Right atrium auricular region (tissue), 2 donors: Measurements from ENCODE around the gene CLASP1. TPM values are rescaled to one million over a fixed set of nuclear protein-coding genes. Genes with fewer than 3 reads are reported as not detected.

Source experiments
- DNase-seq: peaks from one replicate; pipeline ENCODE4 v3.0.0-alpha.2; 2019; ENCODE audit warnings: low spot score
- H3K27ac ChIP-seq, 2 donors: fragments of 200-600 bp; sonication (generic); 1 replicate in 1 of 2; 2 replicates in 1 of 2; pipeline ENCODE4 v1.5.1; 2016 to 2019
- H3K27me3 ChIP-seq, 2 donors: fragments of 200-600 bp; sonication (generic); one replicate each; pipeline versions ENCODE4 v1.5.1 to v1.6.0; 2017 to 2019
- H3K36me3 ChIP-seq: fragments of 200-600 bp; sonication (generic); one replicate; pipeline ENCODE4 v1.5.1; 2016
- H3K4me1 ChIP-seq, 2 donors: fragments of 200-600 bp; sonication (generic); one replicate each; pipeline versions ENCODE4 v1.5.1 to v1.6.0; 2017 to 2019
- H3K4me3 ChIP-seq, 2 donors: fragments of 200-600 bp; sonication (generic); 1 replicate in 1 of 2; 2 replicates in 1 of 2; pipeline ENCODE4 v1.5.1; 2017 to 2019; ENCODE audit warnings: mild to moderate bottlenecking in 1 of 2, moderate library complexity in 1 of 2
- H3K9me3 ChIP-seq, 2 donors: fragments of 200-600 bp; sonication (generic); one replicate each; pipeline ENCODE4 v1.5.1; 2019
- total RNA-seq, 2 donors: library from RNA; depleted of rRNA; stranded (reverse); fragments of >200 nt; gene quantifications; one replicate each; pipeline ENCODE4 v1.1.0, GENCODE V29; 2016
- TF ChIP-seq, protein P1 (sequence below), 2 donors: fragments of 200-600 bp; sonication (generic); IDR thresholded peaks; one replicate each; pipeline ENCODE4 v1.5.1; 2019; ENCODE audit warnings: antibody characterized with exemption in 2 of 2

CLASP1 gene
- total RNA-seq, 2 donors from 2014 or later, result 42.4 to 47.8 TPM

DNA sequence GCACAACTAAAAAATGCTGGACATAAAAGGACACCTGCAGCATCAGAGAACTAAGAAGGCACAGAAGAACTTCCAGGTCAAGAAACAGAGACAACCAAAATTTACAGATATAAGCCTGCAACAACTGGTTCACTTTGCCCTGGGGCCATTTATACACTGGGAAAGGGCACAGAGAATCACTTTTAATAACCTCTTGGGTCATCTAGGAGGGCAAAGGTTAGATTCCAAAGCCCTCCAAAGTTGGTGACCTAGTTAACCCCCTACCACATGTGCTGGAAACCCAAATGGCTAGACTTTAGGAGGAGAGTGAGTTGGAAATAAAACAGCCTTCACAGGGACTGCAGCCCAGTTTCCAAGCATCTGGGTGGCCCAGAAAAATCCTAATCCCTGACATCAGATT, 115.3 kb downstream of the CLASP1 start:
- TF ChIP-seq, protein P1, sequence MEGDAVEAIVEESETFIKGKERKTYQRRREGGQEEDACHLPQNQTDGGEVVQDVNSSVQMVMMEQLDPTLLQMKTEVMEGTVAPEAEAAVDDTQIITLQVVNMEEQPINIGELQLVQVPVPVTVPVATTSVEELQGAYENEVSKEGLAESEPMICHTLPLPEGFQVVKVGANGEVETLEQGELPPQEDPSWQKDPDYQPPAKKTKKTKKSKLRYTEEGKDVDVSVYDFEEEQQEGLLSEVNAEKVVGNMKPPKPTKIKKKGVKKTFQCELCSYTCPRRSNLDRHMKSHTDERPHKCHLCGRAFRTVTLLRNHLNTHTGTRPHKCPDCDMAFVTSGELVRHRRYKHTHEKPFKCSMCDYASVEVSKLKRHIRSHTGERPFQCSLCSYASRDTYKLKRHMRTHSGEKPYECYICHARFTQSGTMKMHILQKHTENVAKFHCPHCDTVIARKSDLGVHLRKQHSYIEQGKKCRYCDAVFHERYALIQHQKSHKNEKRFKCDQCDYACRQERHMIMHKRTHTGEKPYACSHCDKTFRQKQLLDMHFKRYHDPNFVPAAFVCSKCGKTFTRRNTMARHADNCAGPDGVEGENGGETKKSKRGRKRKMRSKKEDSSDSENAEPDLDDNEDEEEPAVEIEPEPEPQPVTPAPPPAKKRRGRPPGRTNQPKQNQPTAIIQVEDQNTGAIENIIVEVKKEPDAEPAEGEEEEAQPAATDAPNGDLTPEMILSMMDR (IDR thresholded peaks at IDR 0.05), result no peak
- H3K4me3 ChIP-seq, result no peak overlapping the region
- peak overlapping the region; percentile 18 to 38 for H3K27ac ChIP-seq
- no peak for DNase-seq
- H3K27me3 ChIP-seq, result no peaks in the 10 kb centered on the region
- H3K36me3 ChIP-seq, result no peaks in the 10 kb centered on the region
- H3K9me3 ChIP-seq, result no peaks in the 10 kb centered on the region
- peaks cover 0 to 55% of the 10 kb centered on the region in 2 donors for H3K4me1 ChIP-seq

DNA sequence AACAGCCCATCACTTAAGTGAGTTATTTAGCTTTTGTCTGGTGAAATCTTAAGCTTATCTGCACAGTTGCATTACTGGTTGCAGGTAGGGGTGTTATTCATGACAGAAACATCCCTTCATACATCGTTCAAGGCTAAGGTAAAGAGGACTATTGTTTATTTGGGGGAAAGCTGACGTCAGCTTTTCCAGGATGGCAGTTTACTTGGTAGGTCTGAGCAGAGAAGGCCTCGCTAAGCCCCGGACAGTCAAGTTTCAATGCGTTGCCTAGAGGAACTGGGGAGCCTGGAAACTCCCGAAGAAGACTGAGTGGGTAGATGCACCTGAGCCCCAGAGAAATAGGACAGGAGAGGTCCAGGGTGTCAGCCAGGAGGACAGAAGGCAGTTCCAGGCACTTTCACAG, 116.4 kb downstream of the CLASP1 start:
- TF ChIP-seq, protein P1 (IDR thresholded peaks at IDR 0.05), result no peak
- Histone ChIP-seq H3K36me3 (no peaks in the 10 kb centered on the region), H3K9me3 (no peaks in the 10 kb centered on the region), H3K27me3 (no peaks in the 10 kb centered on the region), H3K27ac (peak overlapping the region; percentile 40 to 87), H3K4me3 (no peak overlapping the region), H3K4me1 (peaks cover 0 to 61% of the 10 kb centered on the region in 2 donors)
- DNase-seq, result no peak

DNA sequence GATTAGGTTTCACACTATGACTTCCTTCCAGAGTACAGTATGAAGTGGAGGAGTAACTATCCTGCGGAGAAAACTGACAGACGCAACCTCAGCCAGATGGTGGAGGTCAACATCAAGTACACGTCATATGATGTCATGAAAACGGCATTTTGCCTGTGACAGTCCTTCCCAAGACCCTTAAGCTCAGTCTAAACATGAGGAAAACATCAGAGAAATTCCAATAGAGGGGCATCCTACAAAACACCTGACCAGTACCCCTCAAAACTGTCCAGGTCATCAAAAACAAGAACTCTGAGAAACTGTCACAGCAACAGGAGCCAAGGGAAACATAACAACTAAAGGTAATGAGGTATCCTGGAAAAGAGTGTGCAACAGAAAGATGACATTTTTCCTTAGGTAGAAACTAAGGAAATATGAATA, 116.9 kb downstream of the CLASP1 start:
- no peak for DNase-seq
- TF ChIP-seq, protein P1 (IDR thresholded peaks at IDR 0.05), result no peak
- no peak overlapping the region for H3K4me3 ChIP-seq
- peaks cover 0 to 66% of the 10 kb centered on the region in 2 donors for H3K4me1 ChIP-seq
- no peaks in the 10 kb centered on the region for H3K36me3 ChIP-seq
- peak overlapping the region; percentile 87 to 97 for H3K27ac ChIP-seq
- no peaks in the 10 kb centered on the region for H3K9me3 ChIP-seq
- H3K27me3 ChIP-seq, result no peaks in the 10 kb centered on the region

DNA sequence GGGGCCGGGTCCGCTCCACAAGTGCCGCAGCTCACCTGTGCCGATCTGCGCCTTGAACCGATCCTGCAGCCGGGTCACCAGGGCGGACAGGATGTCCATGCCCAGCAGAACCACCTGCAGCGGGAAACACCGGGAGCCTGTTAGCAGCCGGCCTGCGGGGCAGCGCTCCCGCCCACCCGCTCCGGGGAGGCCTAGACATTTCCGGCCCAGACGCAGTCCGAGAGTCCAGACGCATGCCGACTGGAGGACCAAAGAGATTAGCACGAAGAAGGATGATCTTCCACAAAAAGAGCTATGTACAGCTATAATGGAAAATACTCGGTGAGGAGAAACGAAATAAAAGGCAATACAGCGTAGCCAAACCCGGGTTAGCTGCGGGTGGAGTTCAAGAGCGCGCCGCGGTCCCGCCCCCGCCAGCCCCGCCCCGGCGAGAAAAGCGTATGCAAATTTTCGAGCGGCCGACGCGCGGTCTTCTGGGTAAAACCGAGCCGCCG, 119.0 kb downstream of the CLASP1 start:
- TF ChIP-seq, protein P1 (IDR thresholded peaks at IDR 0.05), result no peak
- DNase-seq, result peak; percentile 83
- Histone ChIP-seq H3K27me3 (no peaks in the 10 kb centered on the region), H3K27ac (peak overlapping the region; percentile 87 to 97), H3K4me1 (peaks cover 0 to 86% of the 10 kb centered on the region in 2 donors), H3K4me3 (peak overlapping the region; percentile 78 to 81), H3K36me3 (no peaks in the 10 kb centered on the region), H3K9me3 (no peaks in the 10 kb centered on the region)

DNA sequence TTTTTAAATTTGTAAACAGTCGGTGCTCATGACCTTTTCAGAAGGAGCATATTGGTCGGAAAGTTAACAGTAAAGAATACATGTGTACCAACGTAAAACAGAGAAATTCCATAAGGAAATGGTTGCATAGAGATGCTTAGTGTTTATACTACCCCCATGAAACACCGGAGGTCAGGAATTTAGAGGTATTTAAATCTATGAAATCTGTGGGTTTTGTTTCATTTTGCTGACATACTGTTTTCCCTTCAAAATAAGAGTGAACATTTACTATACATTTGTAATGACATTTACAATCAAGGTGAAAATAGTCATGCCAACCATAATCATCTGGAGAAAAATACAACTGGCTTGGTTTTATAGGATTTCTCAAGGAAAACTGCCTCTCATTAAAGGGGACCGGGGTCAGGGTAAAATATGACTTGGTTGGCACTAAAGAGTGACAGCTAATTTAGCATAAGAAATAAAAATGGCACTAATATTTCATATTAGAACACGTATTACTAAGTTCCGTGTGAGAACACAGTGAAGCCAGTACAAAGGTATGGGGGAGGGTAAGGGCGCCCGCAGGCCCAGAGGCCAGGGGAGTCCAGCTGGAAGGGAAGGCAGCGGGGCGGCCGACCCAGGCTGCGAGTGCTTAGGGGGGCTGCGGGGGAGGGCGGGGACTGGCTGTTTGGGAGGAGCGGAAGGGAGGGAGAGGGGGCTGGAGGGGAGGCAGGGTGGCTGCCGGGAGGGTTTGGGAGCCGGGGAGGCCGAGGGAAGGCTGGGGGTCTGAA, 119.6 kb downstream of the CLASP1 start:
- DNase-seq, result no peak
- H3K9me3 ChIP-seq, result no peaks in the 10 kb centered on the region
- H3K4me1 ChIP-seq, result peaks cover 0 to 86% of the 10 kb centered on the region in 2 donors
- peak overlapping the region; percentile 87 to 97 for H3K27ac ChIP-seq
- no peaks in the 10 kb centered on the region for H3K27me3 ChIP-seq
- no peaks in the 10 kb centered on the region for H3K36me3 ChIP-seq
- TF ChIP-seq, protein P1 (IDR thresholded peaks at IDR 0.05), result no peak
- peak overlapping the region; percentile 78 to 81 for H3K4me3 ChIP-seq
